ENCODE data around the gene SPAAR.
"Not testable (repeated sequence)": the region's sequence is repeated elsewhere in the genome, so short reads cannot be mapped to it uniquely, and the experiment has no call there.

Gene SPAAR, protein sequence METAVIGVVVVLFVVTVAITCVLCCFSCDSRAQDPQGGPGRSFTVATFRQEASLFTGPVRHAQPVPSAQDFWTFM

DNA sequence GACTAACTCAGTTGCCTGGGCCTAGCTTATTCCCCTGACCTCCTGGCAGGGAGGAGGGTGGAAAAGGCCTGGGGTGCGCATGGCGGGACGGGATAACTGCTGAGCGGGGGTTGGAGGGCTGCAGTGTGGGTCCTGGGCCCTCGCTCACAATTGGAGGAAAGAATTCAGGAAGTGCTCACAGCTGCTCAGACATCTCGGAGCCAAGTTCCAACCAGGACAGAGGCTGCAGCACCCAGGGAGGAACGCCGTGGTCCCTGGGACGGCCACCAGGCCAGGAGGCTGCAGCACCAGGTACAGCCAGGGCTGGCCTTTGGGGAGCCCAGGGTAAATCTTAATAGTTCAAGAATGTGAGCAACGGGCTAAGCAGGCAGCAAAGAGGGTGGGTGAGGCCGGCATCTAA lies at the start of gene SPAAR:
TSS of gene SPAAR (plus strand) at position 217 of the 400 bp plus-strand sequence. CDS start 974 bp downstream, outside the sequence.
- no peak for DNase-seq

DNA sequence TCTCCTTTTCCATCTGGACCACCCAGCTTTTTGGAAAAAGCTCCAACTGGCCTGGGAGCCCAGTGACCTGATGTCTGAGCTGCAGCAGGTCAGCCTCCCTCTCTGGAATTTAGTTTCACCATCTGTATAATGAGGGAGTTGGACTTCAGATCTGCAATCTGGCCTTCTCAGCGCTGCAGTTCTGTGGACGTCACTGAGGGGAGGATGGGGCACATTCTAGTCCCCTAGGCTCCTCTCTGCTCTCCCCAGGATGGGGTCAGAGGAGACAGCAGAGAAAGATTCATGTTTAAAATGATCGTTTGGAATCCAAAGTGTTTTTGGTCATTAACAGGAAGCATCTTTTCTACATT lies 49.3 kb upstream of the SPAAR start:
- DNase-seq: no peak

DNA sequence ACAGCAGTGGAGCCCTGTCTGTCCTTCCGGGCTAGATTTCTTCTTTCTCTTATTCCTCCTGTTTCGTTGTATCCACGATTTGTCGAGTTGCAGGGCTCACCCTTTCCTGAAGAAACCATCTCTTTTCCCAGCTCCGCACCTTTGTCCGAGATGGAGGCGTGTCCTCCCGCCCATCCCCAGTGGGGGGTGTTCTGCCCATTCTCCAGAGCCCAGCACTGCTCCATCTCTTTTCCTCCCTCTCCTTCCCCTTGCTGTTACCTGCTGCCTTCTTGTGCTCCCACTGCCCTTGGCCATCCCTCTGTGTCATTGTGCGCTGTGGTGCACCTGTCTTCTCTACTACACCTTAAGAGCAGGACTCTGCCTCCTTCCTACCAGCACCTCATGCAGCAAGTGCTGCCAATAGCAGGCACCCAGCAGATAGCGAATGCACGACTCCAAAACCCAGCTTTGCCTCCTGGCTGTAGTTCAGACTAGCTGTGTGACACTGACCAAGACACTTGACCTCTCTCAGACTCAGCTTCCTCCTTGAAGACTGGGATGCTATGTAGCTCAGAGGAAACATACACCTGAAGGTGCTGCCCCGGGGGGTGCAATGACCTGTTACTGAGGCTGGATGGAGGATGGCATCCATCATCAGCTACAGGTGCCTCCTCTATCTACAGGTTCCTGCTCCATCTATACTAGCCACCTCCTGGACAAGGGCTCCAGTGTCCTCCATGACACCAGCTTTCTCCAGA lies 48.0 kb upstream of the SPAAR start:
- no peak for DNase-seq

DNA sequence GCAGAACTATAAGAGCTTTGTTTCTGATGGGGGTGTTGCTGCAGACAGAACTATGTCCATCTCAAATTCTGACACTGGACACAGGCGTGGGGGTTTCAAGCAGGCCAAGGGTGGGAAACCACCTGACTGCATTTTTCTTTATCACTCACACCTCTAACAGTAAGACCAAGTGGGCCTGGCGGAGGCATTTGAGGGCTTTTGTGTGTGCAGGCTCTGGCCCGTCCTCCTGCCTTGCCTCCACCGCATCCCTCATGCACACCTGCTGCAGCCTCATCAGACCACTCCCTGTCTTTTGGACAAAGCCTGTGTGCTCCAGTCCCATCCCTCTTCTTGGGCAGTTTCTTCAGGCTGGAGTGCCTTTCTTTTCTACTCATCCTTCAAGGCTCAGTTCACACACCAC lies 47.0 kb upstream of the SPAAR start:
- no peak for DNase-seq

DNA sequence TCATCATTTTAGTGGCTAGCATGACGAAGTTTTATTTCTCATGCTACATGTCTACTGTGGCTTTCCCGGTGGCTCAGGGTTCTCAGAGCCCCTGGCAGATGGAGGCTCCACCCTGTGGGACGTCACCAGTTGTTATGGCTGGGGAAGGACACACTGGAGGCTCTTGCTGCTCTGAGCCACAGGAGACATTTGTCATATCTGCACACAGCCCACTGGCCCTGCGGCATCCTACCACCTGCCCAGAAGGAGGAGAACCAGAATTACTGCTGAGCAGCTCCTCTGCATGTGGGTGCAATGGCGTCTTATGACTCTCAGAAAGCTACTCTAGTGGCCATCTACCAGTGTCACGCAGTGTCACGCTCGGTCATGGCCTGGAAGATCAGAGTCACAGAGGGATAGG lies 45.7 kb upstream of the SPAAR start:
- no peak for DNase-seq

DNA sequence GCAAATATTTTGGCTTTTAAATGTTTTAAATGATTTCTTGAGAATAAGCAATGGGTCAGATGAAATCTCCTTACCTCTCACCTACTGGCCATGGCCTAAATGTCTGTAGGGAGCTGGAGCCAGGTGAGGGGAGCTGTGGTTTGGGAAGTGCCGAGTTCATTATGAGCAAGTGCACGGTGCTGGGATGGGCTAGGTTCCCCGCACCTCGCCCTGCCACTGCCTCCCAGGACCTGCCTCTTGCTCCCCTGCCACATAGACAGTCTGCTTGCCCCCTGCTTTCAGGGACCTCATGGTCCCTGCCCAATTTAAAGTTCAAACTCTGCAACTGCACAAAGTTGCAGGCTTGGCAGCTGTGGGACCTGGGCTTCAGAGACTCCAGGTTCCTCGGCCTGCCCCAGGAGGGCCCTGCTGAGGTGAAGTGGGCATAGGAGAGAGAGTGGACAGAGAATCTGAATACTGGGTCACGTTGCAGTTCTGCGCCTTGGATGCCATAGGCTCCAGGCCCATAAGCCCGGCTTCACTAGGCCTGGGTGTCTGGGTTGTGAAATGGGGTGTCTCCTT lies 44.5 kb upstream of the SPAAR start:
- no peak for DNase-seq

DNA sequence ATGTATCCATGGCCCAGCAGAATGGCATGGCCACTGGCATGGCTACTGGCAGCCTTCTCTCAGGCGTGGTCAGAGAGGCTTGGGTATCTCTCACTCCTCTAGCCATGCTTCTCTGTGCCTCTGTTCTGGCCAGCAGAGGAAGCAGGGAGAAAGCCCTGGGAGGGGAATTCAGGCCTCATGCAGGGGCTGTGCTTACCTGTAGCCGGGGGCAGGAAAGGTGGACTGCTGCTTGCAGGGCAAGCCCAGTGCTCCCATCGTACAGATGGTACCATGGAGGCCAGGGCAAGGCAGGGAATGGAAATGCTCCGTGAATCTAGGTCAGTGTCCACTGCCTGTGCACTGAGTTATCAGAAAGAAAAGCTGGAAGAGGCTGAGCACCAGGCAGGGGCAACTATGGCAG lies 41.8 kb upstream of the SPAAR start:
- no peak for DNase-seq

DNA sequence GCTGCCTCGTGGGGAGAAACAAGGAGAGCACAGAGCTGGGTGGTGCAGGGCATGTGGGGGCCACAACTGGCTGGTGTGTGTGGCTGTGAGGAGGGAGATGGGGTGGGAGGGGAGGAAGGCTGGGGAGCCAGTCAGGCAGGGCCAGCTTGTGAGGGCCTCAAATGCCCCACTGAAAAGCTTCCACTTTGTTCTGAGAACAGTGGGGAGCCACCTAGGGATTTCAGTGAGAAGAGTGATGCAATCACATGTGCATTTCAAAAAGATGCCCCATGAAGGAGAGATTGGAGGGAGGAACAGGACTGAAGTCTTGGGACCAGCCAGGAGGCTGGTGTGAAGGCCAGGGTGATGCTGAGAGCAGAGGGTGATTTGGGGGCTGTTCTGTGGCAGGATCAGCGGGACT lies 40.4 kb upstream of the SPAAR start:
- no peak for DNase-seq

DNA sequence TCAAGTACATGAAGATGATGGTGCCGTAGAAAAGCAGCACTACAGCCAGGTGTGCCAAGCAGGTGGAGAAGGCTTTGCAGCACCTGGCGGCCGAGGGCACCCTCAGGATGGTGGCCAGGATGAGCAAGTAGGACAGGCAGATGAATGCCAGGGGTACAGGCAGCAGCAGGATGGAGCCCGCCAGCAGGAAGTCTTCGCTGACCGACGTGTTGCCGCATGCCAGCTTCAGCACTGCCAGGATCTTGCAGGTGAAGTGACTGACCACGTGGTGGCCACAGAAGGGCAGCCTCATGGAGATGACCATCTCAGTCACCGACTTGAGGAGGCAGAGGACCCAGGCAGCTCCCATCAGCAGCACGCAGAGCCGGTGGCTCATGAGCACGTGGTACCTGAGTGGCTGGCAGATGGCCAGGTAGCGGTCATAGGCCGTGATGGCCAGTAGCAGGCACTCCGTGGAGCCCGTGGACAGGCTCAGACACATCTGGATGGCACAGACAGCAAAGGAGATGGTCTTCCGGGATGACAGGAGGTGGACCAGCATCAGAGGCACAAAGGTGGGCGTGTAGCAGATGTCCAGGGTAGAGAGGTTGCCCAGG lies 39.6 kb upstream of the SPAAR start:
- DNase-seq: no peak

DNA sequence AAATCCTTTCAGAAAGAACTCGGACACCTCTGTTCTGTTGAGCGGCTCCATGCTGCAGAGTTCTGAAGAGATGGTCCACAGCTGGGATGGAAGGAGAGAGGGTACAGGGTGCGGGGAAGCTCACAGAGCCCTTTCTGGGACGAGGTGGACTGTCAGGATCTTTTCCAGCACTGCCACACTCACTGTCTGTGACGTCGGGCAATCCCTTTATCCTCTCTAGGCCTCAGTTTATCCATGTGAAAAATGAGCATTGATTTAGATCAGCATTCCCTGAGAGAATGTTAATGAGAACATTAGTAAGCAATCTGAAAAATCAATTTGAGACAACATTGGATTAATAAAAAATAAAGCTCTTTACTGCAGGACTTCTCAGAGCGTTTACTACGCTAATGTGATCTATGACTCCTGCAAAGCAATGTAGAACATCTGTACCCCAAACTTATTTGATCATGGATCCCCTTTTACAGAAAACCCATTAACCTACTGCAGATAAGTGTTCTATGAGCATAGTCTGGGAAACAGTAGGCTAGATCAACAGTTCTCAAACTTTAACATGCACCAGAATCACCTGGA lies 38.9 kb upstream of the SPAAR start, which contains the start of gene OR13J1:
TSS of gene OR13J1 (minus strand) at position 51 of the 573 bp plus-strand sequence. CDS start at position 51, 0 bp downstream.
- no peak for DNase-seq

DNA sequence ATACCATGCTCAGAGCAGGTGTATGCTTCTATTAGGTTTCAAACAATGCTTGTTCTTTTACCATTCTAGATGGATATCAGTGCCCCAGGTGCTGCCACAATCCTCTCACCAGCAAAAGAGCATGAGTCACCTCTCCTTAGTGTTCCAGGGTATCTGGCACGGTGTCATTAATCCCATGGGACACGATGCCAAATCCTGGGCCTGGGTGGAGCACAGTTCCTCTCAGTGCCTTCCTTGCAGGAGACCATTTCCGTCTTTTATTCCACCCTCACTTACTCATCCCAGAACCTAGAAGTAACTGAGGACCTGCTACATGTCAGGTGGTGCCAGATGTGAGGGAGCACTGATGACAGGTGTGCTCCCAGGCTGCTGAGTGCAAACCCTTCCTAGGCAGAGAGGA lies 37.7 kb upstream of the SPAAR start:
- DNase-seq: no peak

DNA sequence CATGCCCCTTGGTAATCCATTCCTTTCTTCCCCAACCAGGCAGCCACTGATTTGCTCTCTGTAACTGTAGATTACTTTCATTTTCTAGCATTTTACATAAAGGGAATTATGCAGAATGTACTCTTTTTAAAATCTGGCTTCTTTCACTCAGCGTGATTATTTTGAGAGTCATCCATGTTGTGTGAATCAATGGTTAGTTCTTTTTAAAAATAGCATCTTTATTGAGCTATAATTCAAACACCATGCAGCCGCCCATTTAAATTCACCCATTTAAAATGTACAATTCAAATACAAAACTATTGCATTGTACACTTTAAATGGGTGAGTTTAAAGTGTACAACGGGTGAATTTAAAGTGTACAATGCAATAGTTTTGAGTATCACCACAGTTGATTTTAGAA lies 36.8 kb upstream of the SPAAR start:
- DNase-seq: no peak

DNA sequence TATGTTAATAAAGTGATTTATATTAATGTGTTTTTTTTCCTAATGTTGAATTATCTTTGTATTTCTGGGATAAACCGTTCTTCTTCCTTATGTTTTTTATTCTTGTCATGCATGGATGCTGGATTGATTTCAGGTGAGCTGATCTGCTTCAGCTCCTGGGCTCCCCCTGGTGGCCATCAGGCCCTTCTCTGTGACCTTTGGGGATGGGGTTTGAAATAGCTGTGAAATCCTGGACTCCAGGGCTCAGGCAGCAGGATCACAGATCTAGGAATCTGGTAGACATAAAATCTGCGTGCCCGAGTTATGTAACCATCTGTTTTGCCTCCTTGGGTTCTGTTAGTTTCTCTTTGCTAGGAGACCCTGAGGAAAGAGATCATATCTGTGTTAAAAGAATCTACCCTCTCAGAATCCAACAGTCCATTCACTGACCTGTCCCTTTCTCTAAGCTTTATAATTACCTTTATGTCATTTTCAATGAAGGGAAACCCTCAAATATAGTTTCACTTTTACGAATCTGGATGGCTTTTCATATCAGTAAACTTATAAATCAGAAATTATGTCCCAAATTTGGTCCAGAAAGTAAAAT lies 26.9 kb upstream of the SPAAR start:
- DNase-seq: peak; percentile 74

DNA sequence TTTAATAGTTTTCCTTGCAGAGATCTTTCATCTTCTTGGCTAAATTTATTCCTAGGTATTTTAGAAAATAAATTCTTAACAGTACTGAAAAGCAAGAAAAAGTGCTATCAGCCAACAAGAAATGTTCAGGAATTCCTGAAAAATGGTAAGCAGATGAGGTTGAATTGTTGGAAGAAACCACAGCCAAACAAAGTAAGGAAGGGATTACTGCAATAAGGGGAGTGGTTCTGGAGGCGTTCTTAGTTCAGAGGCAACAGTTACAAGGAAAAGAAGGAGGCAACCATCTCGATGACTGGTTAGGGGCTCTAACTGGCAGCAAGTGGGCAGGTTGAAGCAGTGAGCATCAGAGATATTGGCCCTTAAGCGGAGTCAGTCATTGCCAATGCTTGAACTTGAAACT lies 26.3 kb upstream of the SPAAR start:
- no peak for DNase-seq

DNA sequence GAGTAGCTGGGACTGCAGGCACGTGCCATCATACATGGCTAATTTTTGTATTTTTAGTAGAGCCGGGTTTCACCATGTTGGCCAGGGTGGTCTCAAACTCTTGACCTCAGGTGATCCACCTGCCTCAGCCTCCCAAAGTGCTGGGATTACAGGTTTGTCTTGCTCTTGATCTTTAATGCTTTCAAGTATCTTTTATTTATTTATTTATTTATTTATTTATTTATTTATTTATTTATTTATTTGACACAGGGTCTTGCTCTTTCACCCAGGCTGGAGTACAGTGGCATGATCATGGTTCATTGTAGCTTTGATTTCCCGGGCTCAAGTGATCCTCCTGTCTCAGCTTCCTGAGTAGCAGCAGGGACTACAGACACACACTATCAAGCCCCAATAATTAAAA lies 24.4 kb upstream of the SPAAR start:
- not testable (repeated sequence) for DNase-seq

DNA sequence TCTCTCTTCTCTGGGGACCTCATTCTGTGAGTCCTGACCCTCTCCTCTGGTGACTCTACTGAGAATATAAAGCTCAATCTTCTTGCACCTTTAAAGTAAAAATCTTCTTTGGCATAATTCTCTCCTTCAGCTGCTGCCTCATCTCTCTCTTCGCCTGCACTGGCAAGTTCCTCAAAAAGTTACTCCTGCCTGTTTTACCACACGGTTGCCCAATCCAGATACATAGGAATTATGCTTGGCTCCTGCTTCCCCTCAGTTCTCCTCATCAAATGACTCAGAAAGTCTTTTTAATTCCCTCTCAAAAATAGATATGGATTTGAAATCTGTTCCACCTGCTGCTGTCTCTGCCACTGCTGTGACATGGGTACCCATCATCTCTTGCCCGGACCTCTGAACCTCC lies 17.6 kb upstream of the SPAAR start:
- no peak for DNase-seq

DNA sequence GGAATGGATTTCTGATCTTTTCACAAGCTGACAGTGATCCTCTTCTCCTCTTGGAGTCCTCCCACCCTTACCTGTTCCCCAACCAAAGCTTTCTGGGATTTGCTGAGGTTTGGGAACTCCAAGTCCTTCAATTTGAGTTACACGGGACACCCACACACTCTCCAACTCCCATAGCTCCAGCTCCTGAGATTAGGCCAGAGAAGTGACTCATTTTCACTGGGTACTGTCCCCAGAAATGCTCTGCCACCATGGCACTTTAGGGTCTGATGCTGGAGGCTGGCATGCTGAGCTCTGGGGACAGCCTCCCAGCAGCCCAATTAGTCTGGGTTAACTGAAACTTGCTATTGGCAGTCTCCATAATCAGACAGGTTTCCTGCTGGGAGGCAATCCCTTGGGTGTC lies 17.2 kb upstream of the SPAAR start:
- DNase-seq: no peak

DNA sequence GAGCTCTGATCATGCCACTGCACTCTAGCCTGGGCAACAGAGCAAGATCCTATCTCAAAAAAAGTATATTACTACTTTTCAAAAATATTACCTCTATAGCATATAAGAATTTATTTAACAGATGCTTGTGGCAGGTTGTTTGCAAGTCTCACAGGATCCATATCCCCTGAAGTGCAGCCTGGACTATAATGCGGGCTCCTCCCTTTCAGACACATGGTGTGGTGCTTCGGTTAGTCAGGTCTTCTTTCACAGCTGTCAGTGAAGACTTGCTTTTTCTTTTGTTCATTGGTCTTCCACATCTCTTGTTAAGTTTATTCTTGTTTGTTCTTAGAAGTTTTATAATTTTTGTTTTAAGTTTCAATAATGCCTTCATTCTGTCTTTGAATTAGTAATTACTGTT lies 12.7 kb upstream of the SPAAR start:
- no peak for DNase-seq

DNA sequence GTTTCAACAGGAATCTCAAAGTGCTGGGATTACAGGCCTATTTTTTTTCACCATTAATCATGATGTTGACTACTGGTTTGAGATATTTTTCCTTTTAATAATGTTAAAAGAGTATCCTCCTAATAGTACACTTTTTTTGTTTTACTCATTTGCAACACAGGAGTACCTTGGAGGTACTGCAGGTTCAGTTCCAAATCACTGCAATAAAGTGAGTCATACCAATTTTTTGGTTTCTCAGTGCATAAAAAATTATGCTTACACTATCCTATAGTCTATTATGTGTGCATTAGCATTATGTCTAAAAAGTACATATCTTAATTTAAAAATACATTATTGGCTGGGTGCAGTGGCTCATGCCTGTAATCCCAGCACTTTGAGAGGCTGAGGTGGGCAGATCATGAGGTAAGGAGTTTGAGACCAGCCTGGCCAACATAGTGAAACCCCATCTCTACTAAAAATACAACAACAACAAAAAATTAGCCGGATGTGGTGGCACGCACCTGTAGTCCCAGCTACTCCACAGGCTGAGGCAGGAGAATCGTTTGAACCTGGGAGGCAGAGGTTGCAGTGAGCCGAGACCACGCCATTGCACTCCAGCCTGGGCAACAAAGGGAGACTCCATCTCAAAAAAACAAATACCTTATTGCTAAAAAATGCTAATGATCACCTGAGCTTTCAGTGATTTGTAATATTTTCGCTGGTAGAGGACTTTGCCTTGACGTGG lies 11.8 kb upstream of the SPAAR start:
- not testable (repeated sequence) for DNase-seq

DNA sequence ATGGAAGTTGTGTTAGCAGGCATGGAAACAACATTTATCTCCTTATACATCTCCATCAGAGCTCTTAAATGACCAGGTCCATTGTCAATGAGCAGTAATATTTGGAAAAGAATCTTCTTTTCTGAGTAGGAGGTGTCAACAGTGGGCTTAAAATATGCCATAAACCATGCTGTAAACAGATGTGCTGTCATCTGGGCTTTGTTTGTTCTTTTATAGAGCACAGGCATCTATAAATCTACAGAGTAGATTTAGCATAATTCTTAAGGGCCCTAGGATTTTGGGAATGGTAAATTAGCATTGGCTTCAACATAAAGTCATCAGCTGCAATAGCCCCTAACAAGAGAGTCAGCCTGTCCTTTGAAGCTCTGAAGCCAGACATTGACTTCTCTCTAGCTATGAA lies 11.0 kb upstream of the SPAAR start:
- DNase-seq: no peak

DNA sequence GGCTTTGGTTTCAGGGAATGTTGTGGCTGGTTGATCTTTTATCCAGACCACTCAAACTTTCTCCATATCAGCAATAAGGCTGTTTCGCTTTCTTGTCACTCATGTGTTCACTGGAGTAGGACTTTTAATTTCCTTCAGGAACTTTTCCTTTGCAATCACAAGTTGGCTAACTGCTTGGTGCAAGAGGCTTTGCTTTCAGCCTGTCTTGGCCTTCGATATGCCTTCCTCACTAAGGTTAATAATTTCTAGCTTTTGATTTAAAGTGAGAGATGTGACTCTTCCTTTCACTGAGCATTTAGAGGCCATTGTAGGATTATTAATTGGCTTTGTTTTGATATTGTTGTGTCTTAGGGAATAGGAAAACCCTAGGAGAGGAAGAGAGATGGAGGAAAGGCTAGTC lies 10.3 kb upstream of the SPAAR start:
- no peak for DNase-seq

DNA sequence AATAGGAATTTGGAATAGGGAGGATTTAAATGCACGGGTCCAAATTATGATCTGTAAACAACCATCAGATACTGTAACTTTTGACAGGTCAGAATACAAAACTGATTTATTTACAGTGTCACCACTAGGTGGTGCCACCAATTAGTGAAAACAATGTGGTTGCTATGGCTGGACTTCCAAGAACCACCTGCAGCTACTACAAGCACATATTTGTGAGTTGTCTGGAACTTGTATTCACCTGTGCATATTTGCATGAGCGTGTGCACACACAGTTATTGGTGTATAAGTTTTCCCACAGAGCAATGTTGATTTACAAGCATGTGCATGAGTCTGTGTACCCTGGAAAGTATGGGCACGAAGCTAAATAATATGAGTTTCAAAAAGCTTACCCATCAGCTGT lies 6.2 kb upstream of the SPAAR start:
- DNase-seq: peak; percentile 22

DNA sequence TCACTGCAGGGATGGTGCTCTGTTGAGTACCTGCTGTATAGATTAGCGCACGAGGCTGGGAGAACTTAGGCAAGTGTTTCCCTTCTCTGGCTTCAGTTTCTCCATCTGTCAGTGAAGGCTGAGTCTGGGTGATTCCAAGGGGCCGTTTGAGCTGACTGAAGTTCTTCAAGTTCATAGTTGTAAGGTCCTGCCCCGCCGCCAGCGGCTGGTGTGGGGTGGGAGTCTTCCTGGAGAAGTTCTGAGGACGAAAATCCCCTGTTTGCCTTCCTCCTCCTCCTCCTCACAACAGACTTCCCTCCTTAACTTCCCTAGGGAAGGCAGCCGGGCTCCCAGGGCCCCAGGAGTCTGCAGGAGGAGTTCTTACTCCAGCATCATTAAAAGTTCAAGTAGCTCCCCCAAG lies 5.0 kb upstream of the SPAAR start:
- no peak for DNase-seq
